ENCODE data around the gene CUEDC1.

Gene CUEDC1

GRCh38 chr17:57957120-57957850 is 2.1 kb upstream of the CUEDC1 start:
- DNase-seq: no peak

DNA sequence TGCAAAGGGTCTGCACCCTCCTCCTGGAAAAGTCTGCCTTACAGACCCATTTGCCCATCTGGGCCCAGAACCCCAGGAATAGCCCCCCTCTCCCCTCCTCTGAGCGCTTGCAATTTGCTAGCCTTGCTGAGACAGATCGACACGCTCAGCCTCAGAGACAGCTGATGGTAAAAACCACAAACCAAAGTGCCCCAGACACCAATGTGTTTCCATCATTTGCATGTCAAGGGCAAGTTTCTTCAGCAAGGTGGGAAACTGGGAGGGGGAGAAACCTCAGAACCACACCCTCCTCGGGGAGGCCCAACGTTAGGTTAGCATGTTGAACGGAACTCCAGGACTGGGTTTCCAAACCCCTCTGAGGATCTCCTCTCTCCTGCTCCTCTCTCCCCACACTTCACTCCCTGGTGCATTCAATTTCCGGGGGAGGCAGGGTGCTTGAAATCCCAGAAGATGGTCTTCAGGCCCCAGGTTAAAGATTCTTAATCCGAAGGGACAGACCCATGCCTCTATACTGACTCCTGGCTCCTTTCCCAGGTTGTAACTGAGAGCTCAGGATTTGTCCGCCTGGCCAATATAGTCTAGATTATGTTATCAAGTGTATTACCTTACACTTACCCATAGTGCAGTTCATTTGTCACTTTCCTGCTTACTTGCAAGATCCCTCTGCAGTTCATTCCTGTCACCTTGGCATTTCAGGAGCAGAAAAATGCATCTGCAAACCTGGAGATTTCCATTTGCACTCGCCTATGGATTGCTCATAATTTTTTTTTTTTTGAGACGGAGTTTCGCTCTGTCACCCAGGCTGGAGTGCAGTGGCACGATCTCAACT is 1.3 kb upstream of the CUEDC1 start:
- DNase-seq: no peak

GRCh38 chr17:57954397-57955182 is 622 bp downstream of the CUEDC1 start:
- DNase-seq: peak; percentile 65

- no peak for DNase-seq
These were observed 1.4 kb downstream of the CUEDC1 start for GRCh38 chr17:57953705-57954396.

- DNase-seq: no peak
These were observed 2.0 kb downstream of the CUEDC1 start for GRCh38 chr17:57953219-57953618.

DNA sequence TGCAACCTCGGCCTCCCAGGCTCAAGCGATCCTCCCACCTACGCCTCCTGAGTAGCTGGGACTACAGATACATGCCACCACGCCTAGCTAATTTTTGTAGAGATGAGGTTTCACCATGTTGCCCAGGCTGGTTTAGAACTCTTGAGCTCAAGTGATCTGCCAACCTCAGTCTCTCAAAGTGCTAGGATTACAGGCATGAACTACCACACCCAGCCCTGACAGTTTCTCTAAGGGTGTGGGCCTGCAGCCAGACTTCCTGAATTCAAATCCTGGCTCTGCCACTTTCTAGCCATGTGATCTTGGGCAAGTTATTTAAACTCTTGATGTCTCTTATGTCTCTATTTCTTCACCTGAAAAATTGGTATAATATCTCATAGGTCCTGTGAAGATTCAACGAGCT is 5.6 kb downstream of the CUEDC1 start:
- DNase-seq: no peak

- DNase-seq: no peak
These were observed 6.4 kb downstream of the CUEDC1 start for GRCh38 chr17:57948555-57949420.

- no peak for DNase-seq
These were observed 7.0 kb downstream of the CUEDC1 start for GRCh38 chr17:57948169-57948554.

- no peak for DNase-seq
These were observed 7.8 kb downstream of the CUEDC1 start for GRCh38 chr17:57947369-57947768.

GRCh38 chr17:57946798-57947358 is 8.3 kb downstream of the CUEDC1 start:
- DNase-seq: no peak

GRCh38 chr17:57945996-57946797 is 9.0 kb downstream of the CUEDC1 start:
- no peak for DNase-seq

GRCh38 chr17:57944908-57945307 is 10.3 kb downstream of the CUEDC1 start:
- no peak for DNase-seq

DNA sequence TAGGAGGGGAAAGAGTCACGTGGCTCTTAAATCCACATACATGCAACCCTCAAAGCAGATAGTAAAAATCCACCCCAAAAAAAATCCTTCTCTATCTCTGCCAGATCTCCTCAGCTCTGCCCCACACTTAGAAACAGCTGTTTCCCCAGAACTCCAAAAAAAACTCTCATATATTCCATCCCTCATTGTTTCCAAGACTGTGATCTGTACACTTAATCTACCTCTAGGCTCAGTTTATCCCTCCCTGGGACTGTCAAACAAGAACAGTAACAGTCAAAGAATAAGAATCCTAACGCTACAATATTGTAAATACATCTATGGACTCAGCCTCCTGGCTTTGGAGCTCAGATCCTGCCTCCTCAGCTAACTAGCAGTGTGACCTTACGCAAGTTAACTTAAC is 11.6 kb downstream of the CUEDC1 start:
- DNase-seq: no peak

DNA sequence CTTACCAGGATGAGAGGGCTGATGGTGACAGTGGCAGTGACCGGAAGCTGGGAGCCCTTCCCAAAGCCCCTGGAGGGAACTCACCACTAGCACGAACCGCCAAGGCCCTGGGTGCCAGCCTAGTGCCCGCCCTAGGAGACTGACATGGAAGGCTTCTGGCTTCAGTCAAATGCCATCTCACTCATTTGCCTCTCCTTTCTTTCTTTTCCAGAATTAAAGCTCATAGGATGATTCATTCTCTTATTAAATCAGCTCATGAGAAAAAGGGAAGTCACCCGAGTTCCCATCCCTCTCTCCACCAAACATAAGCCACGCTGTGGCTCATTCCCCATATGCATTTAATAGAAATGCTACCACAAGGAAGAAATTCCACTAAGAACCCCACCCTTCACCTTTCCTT is 12.1 kb downstream of the CUEDC1 start:
- no peak for DNase-seq

- DNase-seq: no peak
These were observed 13.5 kb downstream of the CUEDC1 start for GRCh38 chr17:57941384-57942370.

- no peak for DNase-seq
These were observed 14.4 kb downstream of the CUEDC1 start for GRCh38 chr17:57940653-57941329.

DNA sequence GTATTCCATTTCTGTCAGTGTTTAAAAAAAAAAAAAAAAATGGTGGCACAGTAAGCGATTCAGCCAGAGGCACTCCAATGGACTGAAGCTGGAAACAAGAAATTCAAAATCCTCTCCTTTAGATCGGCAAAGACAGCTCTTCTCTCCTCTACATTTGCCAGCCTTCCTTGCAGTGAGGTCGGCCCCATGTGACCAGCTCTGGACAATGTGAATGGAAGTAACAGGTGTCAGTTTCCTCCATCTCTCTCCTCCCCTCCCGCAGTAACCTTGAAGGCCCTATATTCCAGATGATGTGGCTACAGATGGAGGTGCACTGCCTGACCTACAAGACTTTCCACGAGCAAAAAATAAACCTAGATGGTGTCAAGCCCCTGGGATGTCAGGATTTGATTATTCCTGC is 15.0 kb downstream of the CUEDC1 start:
- no peak for DNase-seq

DNA sequence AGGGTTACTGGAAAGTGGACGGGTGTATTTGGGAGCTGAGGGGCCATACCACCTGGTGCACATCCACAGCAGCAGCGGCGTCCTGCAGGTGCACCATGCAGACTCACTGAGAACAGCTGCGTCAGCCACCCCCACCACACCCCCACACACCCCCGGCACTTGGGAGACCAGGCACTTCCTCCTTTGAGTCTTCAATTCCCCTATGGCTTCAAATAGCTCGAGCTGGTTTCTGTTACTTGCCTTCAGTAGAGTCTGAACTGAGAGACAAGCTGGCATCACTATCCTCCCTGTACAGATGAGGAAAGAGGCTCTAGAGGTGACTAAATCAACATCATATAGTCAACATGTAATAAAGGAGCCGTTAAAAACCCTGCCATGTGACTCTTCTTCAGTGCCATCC is 15.4 kb downstream of the CUEDC1 start:
- peak; percentile 53 for DNase-seq

GRCh38 chr17:57938061-57938502 is 17.1 kb downstream of the CUEDC1 start:
- DNase-seq: no peak
